CD4-positive, alpha-beta memory T cell (primary cell): Measurements from ENCODE around the gene CHST15. TPM values are rescaled to one million over a fixed set of nuclear protein-coding genes. Genes with fewer than 3 reads are reported as not detected.

ENCODE experiments used
- CTCF ChIA-PET: fragments of 350-600 bp; sonication (Branson Sonifier 250); formaldehyde crosslinking; loops from one replicate; lab custom pipeline; 2021; ENCODE audit warnings: inconsistent platforms; ENCODE audit not compliant: partially characterized antibody; lab: Charles Lee
- POLR2A ChIA-PET: fragments of 350-600 bp; sonication (Branson Sonifier 250); formaldehyde crosslinking; loops from one replicate; lab custom pipeline; 2021; ENCODE audit not compliant: partially characterized antibody; lab: Charles Lee
- DNase-seq, 5 donors: peaks; one replicate each; pipeline versions ENCODE4 v3.0.0 to v3.0.0-alpha.2; 2020 to 2022; ENCODE audit warnings: mixed read lengths in 1 of 5
- H3K27ac ChIP-seq: one replicate; pipeline ENCODE4 v1.7.0; 2013; ENCODE audit warnings: low read depth, low read length
- H3K27me3 ChIP-seq: 2 replicates; pipeline ENCODE4 v1.7.0; 2013; ENCODE audit warnings: mild to moderate bottlenecking, low read length, moderate library complexity; ENCODE audit not compliant: insufficient read depth
- H3K36me3 ChIP-seq: 2 replicates; pipeline ENCODE4 v1.7.0; 2013; ENCODE audit warnings: mild to moderate bottlenecking, low read length, moderate library complexity; ENCODE audit not compliant: insufficient read depth
- H3K4me1 ChIP-seq: 2 replicates; pipeline ENCODE4 v1.7.0; 2013; ENCODE audit warnings: mild to moderate bottlenecking, low read length, moderate library complexity; ENCODE audit not compliant: insufficient read depth
- H3K4me3 ChIP-seq, 2 donors: one replicate each; pipeline ENCODE4 v1.7.0; 2013; ENCODE audit warnings: low read length in 2 of 2, mild to moderate bottlenecking in 1 of 2
- H3K9me3 ChIP-seq, 2 donors: one replicate each; pipeline ENCODE4 v1.7.0; 2013; ENCODE audit warnings: low read length in 2 of 2, control low read depth in 1 of 2; ENCODE audit not compliant: control insufficient read depth in 1 of 2
- H3K27ac Mint-ChIP-seq, 7 donors: one replicate each; pipeline ENCODE4 v1.8.0; 2020 to 2021; ENCODE audit warnings: mixed read lengths in 7 of 7, mild to moderate bottlenecking in 6 of 7, inconsistent platforms in 3 of 7, moderate library complexity in 3 of 7
- H3K27me3 Mint-ChIP-seq, 2 donors: one replicate each; pipeline ENCODE4 v1.8.0; 2020 to 2021; ENCODE audit warnings: mixed read lengths in 2 of 2
- H3K36me3 Mint-ChIP-seq, 2 donors: one replicate each; pipeline ENCODE4 v1.8.0; 2020 to 2021; ENCODE audit warnings: mixed read lengths in 2 of 2, inconsistent platforms in 1 of 2, mild to moderate bottlenecking in 1 of 2
- H3K4me1 Mint-ChIP-seq, 4 donors: one replicate each; pipeline ENCODE4 v1.8.0; 2020 to 2021; ENCODE audit warnings: mixed read lengths in 4 of 4, mild to moderate bottlenecking in 1 of 4
- H3K4me3 Mint-ChIP-seq, 8 donors: one replicate each; pipeline ENCODE4 v1.8.0; 2020 to 2021; ENCODE audit warnings: mixed read lengths in 8 of 8, mild to moderate bottlenecking in 7 of 8, moderate library complexity in 6 of 8, inconsistent platforms in 3 of 8
- H3K9me3 Mint-ChIP-seq, 8 donors: one replicate each; pipeline ENCODE4 v1.8.0; 2020 to 2021; ENCODE audit warnings: mixed read lengths in 8 of 8, mild to moderate bottlenecking in 5 of 8, inconsistent platforms in 3 of 8, moderate library complexity in 1 of 8
- intact Hi-C: fragments of 100-400 bp; cut with micrococcal nuclease; formaldehyde crosslinking; loops from one replicate; pipeline ENCODE4 v1.15.1; 2023
- polyA plus RNA-seq, 2 donors: library from polyadenylated mRNA; unstranded; fragments of 300-500 nt; fragmentation: Illumina TruSeq; gene quantifications; one replicate each; pipeline ENCODE4 v1.2.3, GENCODE V29; 2021
- total RNA-seq, 2 experiments: library from RNA; stranded (reverse); gene quantifications; one replicate each; pipeline ENCODE4 v1.2.3, GENCODE V29; 2021

The CHST15 gene
- total and polyA plus RNA-seq, 4 experiments from 2014 or later: 0.13 to 1.2 (median 0.67) TPM; not detected in 1

- DNase-seq: no peak
- H3K9me3 Mint-ChIP-seq: peaks cover 0 to 1% (median 0%) of the 10 kb centered on the region in 8 donors
- no peak overlapping the region for H3K27ac Mint-ChIP-seq
- CTCF ChIA-PET: interaction anchor here (1.2 kb wide), 1 partner anchor 39 kb away, joined by 3 read pairs; no protein-coding TSS in a partner anchor
- no peak overlapping the region for H3K4me3 Mint-ChIP-seq
- H3K36me3 ChIP-seq: no peaks in the 10 kb centered on the region
- intact Hi-C loops: no loop called here
- H3K27me3 Mint-ChIP-seq: peaks cover 5 to 25% of the 10 kb centered on the region in 2 donors
- POLR2A ChIA-PET: no interaction called here
- H3K4me1 Mint-ChIP-seq: peaks cover 0 to 5% (median 3%) of the 10 kb centered on the region in 4 donors
- H3K27ac ChIP-seq: no peak overlapping the region
- no peaks in the 10 kb centered on the region for H3K4me1 ChIP-seq
- H3K9me3 ChIP-seq: no peaks in the 10 kb centered on the region
- no peaks in the 10 kb centered on the region for H3K27me3 ChIP-seq
- no peak overlapping the region for H3K4me3 ChIP-seq
- H3K36me3 Mint-ChIP-seq: peaks cover 0 to 3% of the 10 kb centered on the region in 2 donors
These were observed 6.4 kb downstream of the CHST15 start for GRCh38 chr10:124086787-124087671.

- H3K9me3 ChIP-seq: no peaks in the 10 kb centered on the region
- CTCF ChIA-PET: interaction anchor here (0.5 kb wide), 1 partner anchor 1952 kb away, joined by 4 read pairs; no protein-coding TSS in a partner anchor
- Mint-ChIP-seq H3K27ac (no peak overlapping the region), H3K4me3 (no peak overlapping the region), H3K36me3 (peaks cover 0 to 3% of the 10 kb centered on the region in 2 donors), H3K27me3 (peaks cover 5 to 25% of the 10 kb centered on the region in 2 donors), H3K9me3 (peaks cover 0 to 1% (median 0%) of the 10 kb centered on the region in 8 donors), H3K4me1 (peaks cover 0 to 3% (median 1%) of the 10 kb centered on the region in 4 donors)
- POLR2A ChIA-PET: no interaction called here
- H3K36me3 ChIP-seq: no peaks in the 10 kb centered on the region
- H3K27ac ChIP-seq: no peak overlapping the region
- no peaks in the 10 kb centered on the region for H3K4me1 ChIP-seq
- H3K4me3 ChIP-seq: no peak overlapping the region
- DNase-seq: no peak
- intact Hi-C loops: no loop called here
- no peaks in the 10 kb centered on the region for H3K27me3 ChIP-seq
These were observed 7.2 kb downstream of the CHST15 start for GRCh38 chr10:124086097-124086710.

GRCh38 chr10:124085680-124086079 lies 7.7 kb downstream of the CHST15 start:
- Histone ChIP-seq H3K27me3 (no peaks in the 10 kb centered on the region), H3K4me1 (no peaks in the 10 kb centered on the region), H3K36me3 (no peaks in the 10 kb centered on the region), H3K4me3 (no peak overlapping the region), H3K9me3 (no peaks in the 10 kb centered on the region), H3K27ac (no peak overlapping the region)
- H3K4me1 Mint-ChIP-seq: no peaks in the 10 kb centered on the region
- DNase-seq: no peak
- no peak overlapping the region for H3K4me3 Mint-ChIP-seq
- peak overlapping the region in 1 of 7 donors; percentile 62 for H3K27ac Mint-ChIP-seq
- intact Hi-C loops: no loop called here
- POLR2A ChIA-PET: no interaction called here
- peaks cover 2 to 20% of the 10 kb centered on the region in 2 donors for H3K27me3 Mint-ChIP-seq
- CTCF ChIA-PET: interaction anchor here (0.5 kb wide), 1 partner anchor 1953 kb away, joined by 4 read pairs; no protein-coding TSS in a partner anchor
- no peaks in the 10 kb centered on the region for H3K36me3 Mint-ChIP-seq
- no peaks in the 10 kb centered on the region for H3K9me3 Mint-ChIP-seq

- H3K36me3 ChIP-seq: no peaks in the 10 kb centered on the region
- H3K4me3 ChIP-seq: no peak overlapping the region
- Mint-ChIP-seq H3K36me3 (no peaks in the 10 kb centered on the region), H3K4me1 (no peaks in the 10 kb centered on the region), H3K4me3 (no peak overlapping the region), H3K9me3 (no peaks in the 10 kb centered on the region), H3K27ac (no peak overlapping the region), H3K27me3 (peaks cover 1 to 12% of the 10 kb centered on the region in 2 donors)
- H3K4me1 ChIP-seq: no peaks in the 10 kb centered on the region
- ChIA-PET POLR2A (no interaction called here), CTCF (no interaction called here)
- H3K9me3 ChIP-seq: no peaks in the 10 kb centered on the region
- intact Hi-C loops: no loop called here
- H3K27me3 ChIP-seq: no peaks in the 10 kb centered on the region
- no peak for DNase-seq
- no peak overlapping the region for H3K27ac ChIP-seq
These were observed 8.7 kb downstream of the CHST15 start for GRCh38 chr10:124084708-124085107.

- peaks cover 1 to 4% of the 10 kb centered on the region in 2 donors for H3K27me3 Mint-ChIP-seq
- H3K9me3 Mint-ChIP-seq: no peaks in the 10 kb centered on the region
- Histone ChIP-seq H3K27ac (no peak overlapping the region), H3K36me3 (no peaks in the 10 kb centered on the region), H3K27me3 (no peaks in the 10 kb centered on the region), H3K9me3 (no peaks in the 10 kb centered on the region), H3K4me1 (no peaks in the 10 kb centered on the region), H3K4me3 (no peak overlapping the region)
- H3K4me1 Mint-ChIP-seq: no peaks in the 10 kb centered on the region
- no peaks in the 10 kb centered on the region for H3K36me3 Mint-ChIP-seq
- H3K4me3 Mint-ChIP-seq: no peak overlapping the region
- H3K27ac Mint-ChIP-seq: no peak overlapping the region
- DNase-seq: no peak
- CTCF ChIA-PET: interaction anchor here (1.0 to 1.5 kb wide), 3 partner anchors 9 to 89 kb away, joined by 3 to 5 read pairs (median 3); no protein-coding TSS in a partner anchor
- POLR2A ChIA-PET: no interaction called here
- intact Hi-C loops: no loop called here
These were observed 9.5 kb downstream of the CHST15 start for GRCh38 chr10:124083740-124084397.

GRCh38 chr10:124083047-124083739 lies 10.2 kb downstream of the CHST15 start:
- H3K9me3 ChIP-seq: no peaks in the 10 kb centered on the region
- intact Hi-C loops: no loop called here
- no peaks in the 10 kb centered on the region for H3K36me3 Mint-ChIP-seq
- no peaks in the 10 kb centered on the region for H3K9me3 Mint-ChIP-seq
- ChIA-PET CTCF (interaction anchor here (1.0 to 1.5 kb wide), 3 partner anchors 8 to 89 kb away, joined by 3 to 5 read pairs (median 3); no protein-coding TSS in a partner anchor), POLR2A (no interaction called here)
- H3K4me1 Mint-ChIP-seq: no peaks in the 10 kb centered on the region
- H3K4me1 ChIP-seq: no peaks in the 10 kb centered on the region
- no peak for DNase-seq
- no peak overlapping the region for H3K27ac ChIP-seq
- no peak overlapping the region for H3K4me3 ChIP-seq
- H3K27me3 Mint-ChIP-seq: peaks cover 0 to 3% of the 10 kb centered on the region in 2 donors
- H3K4me3 Mint-ChIP-seq: no peak overlapping the region
- H3K36me3 ChIP-seq: no peaks in the 10 kb centered on the region
- H3K27ac Mint-ChIP-seq: no peak overlapping the region
- no peaks in the 10 kb centered on the region for H3K27me3 ChIP-seq
